ENCODE results near the gene VSTM1.

GRCh38 chr19:54081032-54081431 is 17.3 kb upstream of the VSTM1 start, which contains the start of gene TARM1:
- TF ChIP-seq CTCF (IDR thresholded peaks at IDR 0.05) (no peak), EP300 (IDR thresholded peaks at IDR 0.05) (no peak), POLR2AphosphoS5 (IDR thresholded peaks at IDR 0.05) (no peak)

All from esophagus muscularis mucosa (tissue), 4 donors.